Left lung (tissue), 10 donors: ENCODE results near the gene EVA1A. TPM values are rescaled to one million over a fixed set of nuclear protein-coding genes. Genes with fewer than 3 reads are reported as not detected.

ENCODE experiments used
- ATAC-seq: fragments of 200-7000 bp; cut with Tn5 transposase; one replicate; pipeline ENCODE4 v1.9.1; 2020; ENCODE audit warnings: moderate library complexity
- DNase-seq, 4 donors: peaks; one replicate each; pipeline ENCODE4 v3.0.0-alpha.2; 2013 to 2020
- H3K27ac ChIP-seq, 2 donors: fragments of 200-600 bp; sonication (generic) in 1 of 2; one replicate each; pipeline versions ENCODE4 v1.5.0 to v1.8.0; 2020 to 2021
- H3K27me3 ChIP-seq, 2 donors: fragments of 200-600 bp; sonication (generic) in 1 of 2; one replicate each; pipeline versions ENCODE4 v1.5.0 to v1.8.0; 2020 to 2021
- H3K36me3 ChIP-seq, 2 donors: fragments of 200-600 bp; sonication (generic) in 1 of 2; one replicate each; pipeline versions ENCODE4 v1.5.0 to v1.8.0; 2020 to 2021
- H3K4me1 ChIP-seq, 2 donors: fragments of 200-600 bp; one replicate each; pipeline ENCODE4 v1.8.0; 2021
- H3K4me3 ChIP-seq, 2 donors: fragments of 200-600 bp; sonication (generic) in 1 of 2; one replicate each; pipeline versions ENCODE4 v1.5.0 to v1.8.0; 2020 to 2021; ENCODE audit warnings: mild to moderate bottlenecking in 1 of 2
- H3K9me3 ChIP-seq, 2 donors: fragments of 200-600 bp; sonication (generic) in 1 of 2; one replicate each; pipeline versions ENCODE4 v1.5.0 to v1.8.0; 2020 to 2021
- intact Hi-C, 2 donors: fragments of 100-400 bp; cut with DNase I; formaldehyde crosslinking; loops; one replicate each; pipeline versions ENCODE4 v1.11.2 to v1.14.2; 2022
- polyA plus RNA-seq, 6 donors: library from polyadenylated mRNA; unstranded; fragments of 120-200 nt; gene quantifications; one replicate each; pipeline ENCODE4 v1.2.1, GENCODE V29; 2013; ENCODE audit not compliant: insufficient read length in 6 of 6
- total RNA-seq, 2 donors: library from RNA; stranded (reverse); fragmentation: NEBNext Ultra II Directional; extraction: Animal tissue kit (Norgen Biotek cat#: 25700); gene quantifications; one replicate each; pipeline ENCODE4 v1.2.1, GENCODE V29; 2021
- TF ChIP-seq, protein P1 (sequence below), 2 donors: fragments of 200-600 bp; sonication (generic) in 1 of 2; IDR thresholded peaks; one replicate each; pipeline versions ENCODE4 v1.5.0 to v1.8.0; 2021; ENCODE audit warnings: antibody characterized with exemption in 2 of 2
- donor health status: DM: no; HTN: yes; CAD: no.
- donor health status: DM: no; HTN: no; CAD: no.

The EVA1A gene
- total and polyA plus RNA-seq, 8 donors, result 23.2 to 54.7 (median 34.2) TPM

DNA sequence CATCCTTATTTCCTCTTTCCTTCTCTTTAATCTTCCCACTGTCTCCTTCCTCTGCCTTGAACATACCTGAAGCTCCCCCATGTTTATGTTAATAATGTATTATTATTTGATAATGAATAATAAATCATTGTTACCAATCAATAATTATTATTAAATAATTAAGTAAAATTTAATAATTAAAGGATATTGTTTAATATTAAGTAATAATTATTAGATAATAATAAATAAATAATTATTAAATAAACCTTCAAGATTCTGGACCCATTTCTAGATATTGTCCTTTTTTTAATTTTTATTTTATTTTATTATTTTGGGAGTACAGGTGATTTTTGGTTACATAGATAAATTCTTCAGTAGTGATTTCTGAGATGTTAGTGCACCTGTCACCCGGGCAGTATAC, 7.4 kb upstream of the EVA1A start:
- DNase-seq (no peak), ATAC-seq (no peak)
- Histone ChIP-seq H3K4me3 (no peak overlapping the region), H3K27me3 (no peaks in the 10 kb centered on the region), H3K36me3 (no peaks in the 10 kb centered on the region), H3K9me3 (no peaks in the 10 kb centered on the region), H3K27ac (no peak overlapping the region), H3K4me1 (no peaks in the 10 kb centered on the region)
- intact Hi-C loops, result no loop called here
- TF ChIP-seq, protein P1, sequence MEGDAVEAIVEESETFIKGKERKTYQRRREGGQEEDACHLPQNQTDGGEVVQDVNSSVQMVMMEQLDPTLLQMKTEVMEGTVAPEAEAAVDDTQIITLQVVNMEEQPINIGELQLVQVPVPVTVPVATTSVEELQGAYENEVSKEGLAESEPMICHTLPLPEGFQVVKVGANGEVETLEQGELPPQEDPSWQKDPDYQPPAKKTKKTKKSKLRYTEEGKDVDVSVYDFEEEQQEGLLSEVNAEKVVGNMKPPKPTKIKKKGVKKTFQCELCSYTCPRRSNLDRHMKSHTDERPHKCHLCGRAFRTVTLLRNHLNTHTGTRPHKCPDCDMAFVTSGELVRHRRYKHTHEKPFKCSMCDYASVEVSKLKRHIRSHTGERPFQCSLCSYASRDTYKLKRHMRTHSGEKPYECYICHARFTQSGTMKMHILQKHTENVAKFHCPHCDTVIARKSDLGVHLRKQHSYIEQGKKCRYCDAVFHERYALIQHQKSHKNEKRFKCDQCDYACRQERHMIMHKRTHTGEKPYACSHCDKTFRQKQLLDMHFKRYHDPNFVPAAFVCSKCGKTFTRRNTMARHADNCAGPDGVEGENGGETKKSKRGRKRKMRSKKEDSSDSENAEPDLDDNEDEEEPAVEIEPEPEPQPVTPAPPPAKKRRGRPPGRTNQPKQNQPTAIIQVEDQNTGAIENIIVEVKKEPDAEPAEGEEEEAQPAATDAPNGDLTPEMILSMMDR (IDR thresholded peaks at IDR 0.05), result no peak

DNA sequence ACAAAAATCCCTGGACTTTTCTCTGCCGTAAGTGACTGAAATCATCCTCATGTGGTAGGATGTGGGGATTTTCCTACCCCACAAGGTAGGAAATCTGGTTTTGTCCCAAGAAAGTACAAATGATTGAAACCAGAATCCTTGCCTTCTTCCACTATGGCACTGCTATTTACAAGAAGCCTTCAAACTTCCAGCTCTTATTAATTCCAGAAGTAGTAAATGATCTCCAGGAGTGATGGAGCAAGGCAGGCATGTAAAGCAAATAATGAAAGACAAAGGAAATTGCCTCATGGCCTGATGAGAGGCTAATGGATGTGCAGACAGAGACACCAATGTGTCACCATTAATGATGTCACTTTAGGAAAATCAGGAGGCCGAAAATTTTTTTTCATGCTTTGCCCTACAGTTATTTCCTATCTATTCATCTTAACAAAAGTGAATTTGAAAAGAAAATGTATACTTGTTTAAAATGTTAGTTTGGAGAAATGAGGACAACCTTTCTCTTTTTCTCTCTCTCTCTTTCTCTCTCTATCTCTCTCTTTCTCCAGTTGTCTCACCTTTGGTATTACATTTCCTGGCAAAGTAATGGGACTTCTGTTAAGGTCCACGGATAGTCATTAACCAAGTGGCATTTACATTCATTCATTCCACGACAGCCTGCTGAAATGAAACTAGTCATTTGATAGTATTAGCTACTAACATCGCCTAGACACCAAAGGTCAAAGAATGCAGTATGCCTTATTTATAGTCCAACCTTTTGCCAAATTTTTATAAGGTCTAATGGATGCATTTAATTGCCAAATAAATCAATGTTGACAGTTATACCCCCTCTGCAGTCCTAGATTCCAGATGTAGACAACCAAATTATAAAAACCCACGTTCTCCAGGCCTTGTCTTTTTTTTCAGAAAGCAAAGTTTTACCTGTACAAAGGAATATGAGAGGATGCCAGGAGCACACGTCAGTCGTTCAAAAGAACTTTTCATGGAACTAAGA, 5.0 kb upstream of the EVA1A start:
- Histone ChIP-seq H3K4me1 (peaks cover 7 to 10% of the 10 kb centered on the region in 2 donors), H3K27me3 (peaks cover 0 to 15% of the 10 kb centered on the region in 2 donors), H3K9me3 (no peaks in the 10 kb centered on the region), H3K27ac (no peak overlapping the region), H3K36me3 (no peaks in the 10 kb centered on the region), H3K4me3 (no peak overlapping the region)
- no peak for ATAC-seq
- no peak for DNase-seq
- TF ChIP-seq, protein P1 (IDR thresholded peaks at IDR 0.05), result no peak
- intact Hi-C loops, result no loop called here

DNA sequence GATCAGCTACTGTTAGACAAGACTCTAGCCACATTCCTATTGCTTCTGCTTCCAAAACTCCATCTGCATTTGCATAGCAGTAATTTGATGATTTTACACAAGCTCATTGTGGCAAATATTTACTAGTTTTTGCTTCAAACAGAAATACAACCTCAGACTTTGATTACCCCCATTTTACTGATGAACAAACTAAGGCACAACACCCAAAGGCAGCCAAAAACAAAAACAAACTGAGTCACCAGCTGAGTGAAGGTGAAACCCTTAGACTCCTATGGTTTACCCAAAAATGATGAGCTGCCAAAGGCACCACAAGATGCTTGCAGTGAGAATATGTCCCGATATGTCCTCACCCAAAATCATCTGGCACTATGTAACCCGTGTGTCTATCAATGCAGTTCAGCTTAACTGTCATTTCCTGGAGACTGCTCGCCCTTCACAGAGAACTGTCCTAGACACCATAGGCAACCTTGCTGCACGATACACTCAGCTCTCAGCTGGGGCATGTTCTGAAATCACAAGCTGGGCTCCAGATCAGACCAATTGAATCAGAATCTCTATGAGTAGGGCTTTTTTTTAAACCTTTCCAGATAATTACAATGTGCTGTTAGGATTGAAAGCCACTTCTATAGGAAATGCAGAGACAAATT, 4.1 kb upstream of the EVA1A start:
- H3K27me3 ChIP-seq, result peaks cover 0 to 25% of the 10 kb centered on the region in 2 donors
- no peaks in the 10 kb centered on the region for H3K36me3 ChIP-seq
- H3K4me1 ChIP-seq, result peaks cover 7 to 17% of the 10 kb centered on the region in 2 donors
- intact Hi-C loops, result no loop called here
- no peak for DNase-seq
- H3K9me3 ChIP-seq, result no peaks in the 10 kb centered on the region
- TF ChIP-seq, protein P1 (IDR thresholded peaks at IDR 0.05), result no peak
- H3K27ac ChIP-seq, result no peak overlapping the region
- ATAC-seq, result no peak
- H3K4me3 ChIP-seq, result no peak overlapping the region

DNA sequence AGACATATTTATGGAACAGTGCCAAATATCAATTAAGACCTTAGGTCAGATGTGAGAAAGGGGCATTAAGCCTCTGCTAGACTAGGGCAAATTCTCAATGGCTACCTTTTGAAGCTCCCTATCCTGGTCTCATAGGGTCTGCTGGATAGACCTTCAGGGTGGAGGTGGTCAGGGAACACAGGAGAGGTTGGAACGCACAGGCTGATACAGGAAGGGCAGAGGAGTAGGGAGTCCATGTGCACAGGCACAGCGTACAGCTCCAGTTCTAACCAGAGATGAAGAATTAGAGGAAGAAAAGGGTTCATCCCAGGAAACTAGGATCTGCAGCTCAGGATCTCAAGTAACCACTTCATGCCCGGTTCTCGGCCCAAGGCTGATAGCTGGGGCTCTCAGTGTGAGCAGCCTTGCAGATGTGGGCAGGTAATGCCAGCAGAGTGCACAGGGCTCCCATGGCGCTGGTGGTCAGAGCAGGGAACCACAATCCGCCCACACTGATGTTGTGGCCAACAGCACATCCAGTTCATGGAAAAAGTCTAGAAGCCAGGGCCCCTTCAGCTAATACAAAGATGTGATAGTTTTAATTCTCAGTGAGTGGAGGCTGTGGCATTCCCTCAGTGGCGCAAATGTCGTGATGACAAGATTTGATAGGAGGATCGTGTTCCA, 3.4 kb upstream of the EVA1A start:
- TF ChIP-seq, protein P1 (IDR thresholded peaks at IDR 0.05), result no peak
- no peak for ATAC-seq
- H3K4me1 ChIP-seq, result peaks cover 7 to 19% of the 10 kb centered on the region in 2 donors

More for the DNA sequence above, 3.4 kb upstream of the EVA1A start:
- DNase-seq, result no peak
- Histone ChIP-seq H3K36me3 (no peaks in the 10 kb centered on the region), H3K27ac (no peak overlapping the region), H3K27me3 (peaks cover 0 to 31% of the 10 kb centered on the region in 2 donors), H3K9me3 (no peaks in the 10 kb centered on the region), H3K4me3 (no peak overlapping the region)
- intact Hi-C loops, result no loop called here
